ENCODE results near the gene NOL11.

DNA sequence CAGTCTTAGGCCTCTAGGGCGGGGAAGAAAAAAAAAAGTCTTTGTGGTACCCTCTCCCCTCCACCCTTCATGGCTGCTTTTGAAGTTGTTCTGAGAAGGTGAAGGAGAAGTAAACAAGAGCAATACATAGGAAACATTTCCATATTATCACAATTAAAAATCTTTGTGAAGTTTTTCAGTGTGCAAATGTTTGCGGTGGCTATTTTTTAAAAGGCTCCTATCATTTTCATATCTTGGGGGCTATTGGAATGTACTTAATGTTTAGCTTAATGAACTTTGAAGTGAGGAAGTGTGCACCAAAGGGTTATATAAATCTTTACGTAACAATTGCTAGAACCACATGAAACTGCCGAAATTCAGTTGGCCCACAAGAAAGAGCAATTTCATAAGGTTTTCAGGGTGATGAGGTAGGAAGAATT, 7.6 kb downstream of the NOL11 start:
- TF ChIP-seq, protein P1, sequence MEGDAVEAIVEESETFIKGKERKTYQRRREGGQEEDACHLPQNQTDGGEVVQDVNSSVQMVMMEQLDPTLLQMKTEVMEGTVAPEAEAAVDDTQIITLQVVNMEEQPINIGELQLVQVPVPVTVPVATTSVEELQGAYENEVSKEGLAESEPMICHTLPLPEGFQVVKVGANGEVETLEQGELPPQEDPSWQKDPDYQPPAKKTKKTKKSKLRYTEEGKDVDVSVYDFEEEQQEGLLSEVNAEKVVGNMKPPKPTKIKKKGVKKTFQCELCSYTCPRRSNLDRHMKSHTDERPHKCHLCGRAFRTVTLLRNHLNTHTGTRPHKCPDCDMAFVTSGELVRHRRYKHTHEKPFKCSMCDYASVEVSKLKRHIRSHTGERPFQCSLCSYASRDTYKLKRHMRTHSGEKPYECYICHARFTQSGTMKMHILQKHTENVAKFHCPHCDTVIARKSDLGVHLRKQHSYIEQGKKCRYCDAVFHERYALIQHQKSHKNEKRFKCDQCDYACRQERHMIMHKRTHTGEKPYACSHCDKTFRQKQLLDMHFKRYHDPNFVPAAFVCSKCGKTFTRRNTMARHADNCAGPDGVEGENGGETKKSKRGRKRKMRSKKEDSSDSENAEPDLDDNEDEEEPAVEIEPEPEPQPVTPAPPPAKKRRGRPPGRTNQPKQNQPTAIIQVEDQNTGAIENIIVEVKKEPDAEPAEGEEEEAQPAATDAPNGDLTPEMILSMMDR (IDR thresholded peaks at IDR 0.05): no peak
- no peak for TF ChIP-seq POLR2AphosphoS5 (IDR thresholded peaks at IDR 0.05)

Data from prostate gland (tissue), 2 donors.